Epidermal melanocyte (primary cell): Measurements from ENCODE around the gene ANKRD55.
A peak's percentile ranks its signal among the peaks of the same experiment; 100 is the strongest.
"Not testable (repeated sequence)": the region's sequence is repeated elsewhere in the genome, so short reads cannot be mapped to it uniquely, and the experiment has no call there.

Experiments used
- DNase-seq: peaks from one replicate; pipeline ENCODE4 v3.0.0; 2011; ENCODE audit warnings: low spot score; ENCODE audit not compliant: insufficient read length

The ANKRD55 gene

DNA sequence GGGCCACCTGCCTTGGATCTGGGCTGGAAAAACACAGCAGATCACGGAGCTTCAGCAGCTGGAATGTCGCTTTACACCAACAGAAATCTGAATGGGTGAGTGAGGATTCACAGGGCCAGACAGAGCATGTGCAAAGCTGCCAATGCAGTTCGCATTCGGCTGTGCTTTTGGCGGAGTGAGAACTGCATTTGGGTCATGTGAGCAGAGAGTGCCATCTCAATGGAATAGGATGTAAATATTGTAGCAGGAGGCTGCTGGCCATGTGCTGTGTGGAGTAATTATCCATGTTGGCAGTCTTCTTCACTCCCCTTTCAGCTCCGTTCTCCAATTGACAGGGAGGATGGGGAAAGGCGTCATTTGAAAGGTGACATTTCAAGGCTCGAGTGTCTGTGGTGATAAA, at the start of gene ANKRD55:
Gene ANKRD55 (minus strand): TSS at position 101 of the 400 bp plus-strand sequence. CDS start 417 bp downstream, outside the sequence.
- DNase-seq = no peak

- DNase-seq = no peak
These were observed 49.1 kb upstream of the ANKRD55 start for GRCh38 chr5:56282216-56282615.

GRCh38 chr5:56281489-56282165, 48.5 kb upstream of the ANKRD55 start:
- no peak for DNase-seq

GRCh38 chr5:56279979-56280378, 46.8 kb upstream of the ANKRD55 start:
- peak; percentile 29 for DNase-seq

- no peak for DNase-seq
These were observed 46.2 kb upstream of the ANKRD55 start for GRCh38 chr5:56279291-56279690.

DNA sequence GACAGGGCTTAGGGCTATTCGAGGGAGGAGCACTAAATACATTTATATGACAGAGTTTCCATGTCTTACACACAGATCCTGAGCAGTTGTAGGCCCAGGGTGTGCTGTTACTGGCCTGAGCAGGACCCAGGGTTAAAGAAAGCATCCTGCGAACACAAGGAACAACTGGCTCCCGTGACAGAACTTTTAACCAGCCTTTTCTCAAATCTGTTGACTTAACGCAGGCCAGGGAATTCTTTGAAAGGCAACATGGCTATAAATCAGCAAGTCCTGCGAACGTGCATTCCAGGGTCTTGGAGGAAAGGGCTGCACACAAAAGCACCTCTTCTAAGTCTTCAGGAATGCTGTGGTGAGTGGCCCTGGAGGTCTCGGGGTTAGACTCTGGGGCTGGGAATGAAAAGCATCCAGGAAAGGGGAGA, 45.2 kb upstream of the ANKRD55 start:
- no peak for DNase-seq

DNA sequence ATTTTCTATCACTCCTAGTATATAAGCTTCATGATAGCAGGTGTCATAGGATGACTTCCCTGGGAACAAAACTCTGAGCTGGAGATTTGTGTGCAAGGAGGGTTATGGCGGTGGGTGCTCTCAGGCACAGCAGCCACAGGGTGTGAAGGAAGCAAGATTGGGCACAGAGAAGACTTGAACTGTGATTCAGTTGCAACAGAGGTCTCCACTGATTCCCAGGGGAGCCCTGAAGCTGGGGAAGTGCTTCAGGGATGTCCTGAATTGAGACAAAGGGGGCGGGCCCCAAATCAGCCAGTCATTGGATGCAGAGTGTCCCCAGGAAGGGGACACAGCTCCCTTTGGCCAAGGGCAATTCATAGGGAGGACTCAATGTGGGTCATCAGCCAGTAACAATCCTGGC, 44.4 kb upstream of the ANKRD55 start:
- DNase-seq = no peak

- no peak for DNase-seq
These were observed 40.3 kb upstream of the ANKRD55 start for GRCh38 chr5:56273376-56273955.

GRCh38 chr5:56272765-56273164, 39.6 kb upstream of the ANKRD55 start:
- DNase-seq = no peak

DNA sequence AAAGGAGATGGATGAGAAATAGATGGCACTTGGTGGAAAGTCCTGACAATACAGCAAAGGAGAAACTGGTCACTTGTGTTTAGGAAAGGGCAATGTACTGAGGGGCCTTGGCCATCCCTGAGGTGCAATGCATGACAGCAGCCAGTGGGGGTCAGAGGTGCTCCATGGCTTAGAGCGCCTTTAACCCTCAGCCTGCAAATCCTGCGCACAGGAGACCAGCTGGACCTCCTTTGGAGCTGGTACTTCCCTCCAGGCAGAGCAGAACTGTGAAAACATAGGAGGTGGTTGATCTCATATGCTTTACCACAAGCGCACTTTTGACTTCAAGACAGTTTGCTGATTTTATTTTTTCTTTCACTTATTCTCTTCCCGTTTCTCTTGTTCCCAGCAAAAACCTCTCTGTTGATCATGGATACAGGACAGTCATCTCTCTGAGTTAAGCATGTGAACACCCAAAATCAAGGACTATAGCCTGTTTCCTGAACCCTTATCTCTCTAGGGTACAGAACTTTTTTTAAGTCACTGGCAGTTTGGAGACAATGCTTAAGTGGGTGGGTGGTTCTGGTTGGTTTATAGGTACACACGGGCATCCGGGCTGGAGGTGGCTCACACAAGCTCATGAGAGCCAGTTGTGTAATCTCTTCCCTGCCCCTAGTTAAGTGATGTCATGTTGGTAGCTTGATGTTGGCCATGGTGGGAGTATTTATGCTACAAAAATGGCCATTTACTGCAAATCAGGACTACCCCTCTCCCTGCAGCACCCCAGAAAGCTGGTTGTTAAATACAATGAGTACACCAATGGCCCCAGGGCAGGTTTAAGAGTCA, 37.6 kb upstream of the ANKRD55 start:
- peak; percentile 75 for DNase-seq

- DNase-seq = no peak
These were observed 36.9 kb upstream of the ANKRD55 start for GRCh38 chr5:56270058-56270457.

- no peak for DNase-seq
These were observed 36.2 kb upstream of the ANKRD55 start for GRCh38 chr5:56269216-56269927.

DNA sequence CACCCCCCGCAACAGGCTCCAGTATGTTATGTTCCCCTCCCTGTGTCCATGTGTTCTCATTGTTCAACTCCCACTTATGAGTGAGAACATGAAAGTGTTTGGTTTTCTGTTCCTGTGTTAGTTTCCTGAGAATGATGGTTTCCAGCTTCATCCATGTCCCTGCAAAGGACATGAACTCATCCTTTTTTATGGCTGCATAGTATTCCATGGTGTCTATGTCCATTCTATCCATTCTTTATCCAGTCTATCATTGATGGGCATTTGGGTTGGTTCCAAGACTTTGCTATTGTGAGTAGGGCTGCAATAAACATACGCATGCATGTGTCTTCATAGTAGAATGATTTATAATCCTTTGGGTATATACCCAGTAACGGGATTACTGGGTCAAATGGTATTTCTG, 35.6 kb upstream of the ANKRD55 start:
- DNase-seq = not testable (repeated sequence)

GRCh38 chr5:56267856-56268255, 34.7 kb upstream of the ANKRD55 start:
- DNase-seq = no peak

DNA sequence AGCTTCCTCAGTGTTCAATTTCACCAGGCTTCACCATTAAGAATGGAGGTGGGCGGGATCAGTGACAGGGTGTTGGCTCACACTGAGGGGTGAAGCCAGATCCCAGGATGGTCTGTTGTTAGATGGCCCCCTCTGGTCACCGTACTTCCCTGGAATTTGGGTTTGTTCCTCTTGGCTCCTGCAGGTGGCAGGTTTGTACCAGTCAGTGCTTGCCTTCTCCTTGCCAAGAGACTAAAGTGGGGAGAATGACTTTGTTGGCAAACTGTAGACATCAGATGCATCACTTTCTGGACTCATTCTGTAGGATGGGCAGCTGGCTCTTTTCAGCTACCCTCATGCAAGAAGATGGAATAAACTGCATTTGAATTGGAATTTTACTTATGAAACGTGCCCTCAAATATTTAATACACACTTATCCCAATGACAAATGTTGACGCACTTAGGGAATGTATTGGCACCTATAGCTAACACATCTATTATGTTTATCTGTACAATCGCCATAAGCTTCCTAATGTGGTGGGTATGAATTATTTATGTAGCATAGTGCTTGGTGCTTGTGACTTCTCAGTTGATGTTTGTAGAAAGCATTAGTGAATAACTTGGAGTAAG, 31.4 kb upstream of the ANKRD55 start:
- DNase-seq = no peak

GRCh38 chr5:56262279-56262678, 29.1 kb upstream of the ANKRD55 start:
- DNase-seq = no peak

GRCh38 chr5:56259002-56259511, 25.9 kb upstream of the ANKRD55 start:
- peak; percentile 53 for DNase-seq

- not testable (repeated sequence) for DNase-seq
These were observed 24.8 kb upstream of the ANKRD55 start for GRCh38 chr5:56257763-56258529.

GRCh38 chr5:56257010-56257409, 23.9 kb upstream of the ANKRD55 start:
- no peak for DNase-seq

GRCh38 chr5:56255502-56255901, 22.4 kb upstream of the ANKRD55 start:
- DNase-seq = no peak
